Esophagus muscularis mucosa (tissue), 4 donors: Measurements from ENCODE around the gene ALCAM. TPM values are rescaled to one million over a fixed set of nuclear protein-coding genes. Genes with fewer than 3 reads are reported as not detected.

Experiments used
- DNase-seq: peaks from one replicate; pipeline ENCODE4 v3.0.0-alpha.2; 2017; ENCODE audit errors: extremely low spot score
- H3K27ac ChIP-seq, 4 donors: fragments of 200-600 bp; sonication (generic); replicated peaks in 1 of 4; 1 replicate in 3 of 4; 2 replicates in 1 of 4; pipeline ENCODE4 v1.5.1; 2016 to 2019; ENCODE audit warnings: mild to moderate bottlenecking in 1 of 4
- H3K27me3 ChIP-seq, 4 donors: fragments of 200-600 bp; sonication (generic); one replicate each; pipeline versions ENCODE4 v1.5.1 to v1.6.0; 2016 to 2019
- H3K36me3 ChIP-seq, 4 donors: fragments of 200-600 bp; sonication (generic); one replicate each; pipeline ENCODE4 v1.5.1; 2016 to 2019
- H3K4me1 ChIP-seq, 4 donors: fragments of 200-600 bp; sonication (generic); one replicate each; pipeline ENCODE4 v1.5.1; 2016 to 2019
- H3K4me3 ChIP-seq, 4 donors: fragments of 200-600 bp; sonication (generic); 1 replicate in 2 of 4; 2 replicates in 2 of 4; pipeline ENCODE4 v1.5.1; 2016 to 2019; ENCODE audit warnings: mild to moderate bottlenecking in 4 of 4, moderate library complexity in 1 of 4
- H3K9me3 ChIP-seq, 4 donors: fragments of 200-600 bp; sonication (generic); 1 replicate in 3 of 4; 2 replicates in 1 of 4; pipeline ENCODE4 v1.5.1; 2016 to 2019
- EP300 ChIP-seq: sonication (generic); formaldehyde crosslinking; IDR thresholded peaks from one replicate; pipeline ENCODE4 v1.6.1; 2017; ENCODE audit warnings: antibody characterized with exemption
- POLR2A ChIP-seq: fragments of 450-650 bp; IDR thresholded peaks from one replicate; pipeline ENCODE4 v1.6.1; 2017; ENCODE audit warnings: antibody characterized with exemption, moderate library complexity, mild to moderate bottlenecking, low read depth
- POLR2AphosphoS5 ChIP-seq, 2 donors: sonication (generic); formaldehyde crosslinking; IDR thresholded peaks; one replicate each; pipeline ENCODE4 v1.6.1; 2017; ENCODE audit warnings: antibody characterized with exemption in 2 of 2
- WGBS: methylation state at CpG from one replicate; pipeline ENCODE4 v1.1.5; 2018; 5-methylcytosine and 5-hydroxymethylcytosine counted together
- intact Hi-C: fragments of 100-400 bp; cut with DNase I; formaldehyde crosslinking; loops from one replicate; pipeline ENCODE4 v1.15.1; 2023
- total RNA-seq, 4 donors: library from RNA; depleted of rRNA; stranded (reverse); fragments of >200 nt; gene quantifications; one replicate each; pipeline versions ENCODE4 v1.1.0 to v1.2.1, GENCODE V29; 2016
- TF ChIP-seq, protein P1 (sequence below), 3 experiments: fragments of 200-600 bp in 2 of 3; fragments of 450-650 bp in 1 of 3; sonication (generic) in 2 of 3; IDR thresholded peaks; one replicate each; pipeline ENCODE4 v1.5.1; 2017 to 2019; ENCODE audit warnings: antibody characterized with exemption in 3 of 3, mild to moderate bottlenecking in 2 of 3, moderate library complexity in 1 of 3

Gene ALCAM
- total RNA-seq, 4 donors from 2014 or later: 19.0 to 26.2 (median 22.6) TPM

DNA sequence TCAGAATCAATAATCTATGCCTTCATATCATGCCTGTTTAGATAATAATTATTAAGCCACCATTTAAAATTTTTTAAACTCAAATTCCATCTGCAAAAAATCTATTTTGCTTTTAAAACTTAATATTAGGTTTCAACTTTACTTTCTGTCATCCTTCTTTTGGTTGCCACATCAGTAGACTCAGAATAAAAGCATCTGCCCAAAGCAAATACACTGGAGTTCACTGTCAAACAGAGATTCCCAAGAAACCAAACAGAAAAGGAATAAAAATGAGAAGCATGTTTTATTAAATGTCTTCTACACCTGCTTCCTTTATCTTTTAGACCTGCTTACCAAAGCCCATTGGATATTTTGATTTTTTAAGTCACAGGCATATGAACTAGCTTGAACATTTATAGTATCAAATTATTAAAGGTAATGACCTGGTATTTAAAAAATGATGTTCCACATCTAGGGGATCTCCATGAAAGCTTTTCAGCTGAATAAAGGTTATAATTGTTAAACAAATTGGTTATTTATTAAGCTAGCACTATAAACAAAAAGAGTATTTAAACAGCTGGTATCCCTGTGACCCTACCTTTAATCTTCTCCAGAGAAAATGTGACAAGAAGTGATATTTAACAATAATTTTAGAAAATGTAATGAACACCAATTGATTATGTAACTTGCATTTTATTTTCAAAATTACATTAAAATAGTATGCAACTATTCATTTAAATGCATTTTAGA lies 62.5 kb downstream of the ALCAM start:
- intact Hi-C loops: no loop called here
- Histone ChIP-seq H3K36me3 (no peaks in the 10 kb centered on the region), H3K9me3 (no peaks in the 10 kb centered on the region), H3K27me3 (no peaks in the 10 kb centered on the region), H3K4me3 (no peak overlapping the region), H3K27ac (no peak overlapping the region), H3K4me1 (no peaks in the 10 kb centered on the region)
- TF ChIP-seq EP300: no peak
- TF ChIP-seq POLR2A: no peak
- TF ChIP-seq, protein P1, sequence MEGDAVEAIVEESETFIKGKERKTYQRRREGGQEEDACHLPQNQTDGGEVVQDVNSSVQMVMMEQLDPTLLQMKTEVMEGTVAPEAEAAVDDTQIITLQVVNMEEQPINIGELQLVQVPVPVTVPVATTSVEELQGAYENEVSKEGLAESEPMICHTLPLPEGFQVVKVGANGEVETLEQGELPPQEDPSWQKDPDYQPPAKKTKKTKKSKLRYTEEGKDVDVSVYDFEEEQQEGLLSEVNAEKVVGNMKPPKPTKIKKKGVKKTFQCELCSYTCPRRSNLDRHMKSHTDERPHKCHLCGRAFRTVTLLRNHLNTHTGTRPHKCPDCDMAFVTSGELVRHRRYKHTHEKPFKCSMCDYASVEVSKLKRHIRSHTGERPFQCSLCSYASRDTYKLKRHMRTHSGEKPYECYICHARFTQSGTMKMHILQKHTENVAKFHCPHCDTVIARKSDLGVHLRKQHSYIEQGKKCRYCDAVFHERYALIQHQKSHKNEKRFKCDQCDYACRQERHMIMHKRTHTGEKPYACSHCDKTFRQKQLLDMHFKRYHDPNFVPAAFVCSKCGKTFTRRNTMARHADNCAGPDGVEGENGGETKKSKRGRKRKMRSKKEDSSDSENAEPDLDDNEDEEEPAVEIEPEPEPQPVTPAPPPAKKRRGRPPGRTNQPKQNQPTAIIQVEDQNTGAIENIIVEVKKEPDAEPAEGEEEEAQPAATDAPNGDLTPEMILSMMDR (IDR thresholded peaks at IDR 0.05): no peak
- TF ChIP-seq POLR2AphosphoS5 (IDR thresholded peaks at IDR 0.05): no peak
- no peak for DNase-seq

DNA sequence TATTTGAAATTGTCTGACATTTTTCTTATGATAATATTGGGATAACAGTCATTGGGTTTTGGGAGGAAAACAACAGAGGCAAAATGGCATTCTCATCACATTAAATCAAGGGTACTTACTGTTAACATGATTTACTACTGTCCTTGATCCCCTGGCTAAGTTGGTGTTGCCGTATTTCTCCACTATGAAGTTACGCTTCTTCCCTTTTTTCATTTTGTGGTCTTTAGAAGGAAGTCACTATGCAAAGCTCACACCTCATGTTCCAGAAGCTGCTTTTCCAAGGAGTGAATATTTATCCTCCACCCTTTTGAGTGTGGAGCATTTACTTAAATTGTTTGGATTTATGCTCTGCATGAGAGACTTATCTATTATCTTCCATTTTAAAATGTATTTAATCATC lies 63.7 kb downstream of the ALCAM start:
- H3K27me3 ChIP-seq: no peaks in the 10 kb centered on the region
- H3K4me1 ChIP-seq: no peaks in the 10 kb centered on the region
- intact Hi-C loops: no loop called here
- WGBS: 92% methylated on average over 2 of the region's 2 CpGs
- DNase-seq: no peak
- no peaks in the 10 kb centered on the region for H3K9me3 ChIP-seq
- H3K4me3 ChIP-seq: no peak overlapping the region
- TF ChIP-seq, protein P1 (IDR thresholded peaks at IDR 0.05): no peak
- TF ChIP-seq POLR2A (no peak), POLR2AphosphoS5 (IDR thresholded peaks at IDR 0.05) (no peak), EP300 (no peak)
- H3K27ac ChIP-seq: no peak overlapping the region
- H3K36me3 ChIP-seq: no peaks in the 10 kb centered on the region

DNA sequence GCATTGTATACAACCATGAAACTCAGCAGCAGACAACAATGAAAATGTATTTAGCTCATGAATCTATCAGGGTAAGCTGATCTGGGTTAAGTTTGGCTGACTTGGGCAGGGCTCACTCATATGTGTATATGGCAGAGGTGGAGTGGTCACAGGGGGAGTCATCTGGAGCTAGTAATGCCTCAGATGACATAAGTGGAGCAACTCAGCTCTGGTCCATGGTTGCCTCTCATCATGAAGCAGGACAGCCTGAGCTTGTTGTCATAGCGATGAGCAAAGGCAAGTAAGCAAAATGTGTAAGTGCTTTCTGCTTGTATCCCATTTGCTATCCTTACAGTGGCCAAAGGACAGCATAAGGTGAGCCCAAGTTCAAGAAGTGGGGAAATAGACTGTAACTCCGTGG lies 64.5 kb downstream of the ALCAM start:
- WGBS: 81% methylated on average over 2 of the region's 2 CpGs
- intact Hi-C loops: no loop called here

DNA sequence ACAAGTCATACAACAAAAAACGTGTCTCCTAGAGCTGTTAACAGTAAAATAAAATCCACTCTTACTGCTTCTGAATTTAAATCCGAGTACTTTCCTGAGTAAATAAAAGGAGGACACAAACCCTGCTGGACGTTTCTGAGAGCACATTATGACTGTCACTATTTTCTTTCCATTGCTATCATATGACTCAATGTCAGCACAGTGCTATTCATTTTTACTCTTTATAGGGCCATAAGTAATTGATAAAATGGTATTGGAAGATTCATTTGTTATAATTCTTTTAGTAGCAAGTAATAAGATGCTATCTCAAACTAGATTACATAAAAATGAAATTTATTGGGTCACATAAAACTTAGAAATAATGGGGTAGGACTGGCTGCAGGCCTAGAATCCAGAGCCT lies 68.6 kb downstream of the ALCAM start:
- Histone ChIP-seq H3K27ac (no peak overlapping the region), H3K27me3 (no peaks in the 10 kb centered on the region), H3K36me3 (no peaks in the 10 kb centered on the region), H3K4me1 (no peaks in the 10 kb centered on the region), H3K9me3 (no peaks in the 10 kb centered on the region), H3K4me3 (no peak overlapping the region)
- no peak for TF ChIP-seq POLR2A
- TF ChIP-seq EP300: no peak
- no peak for TF ChIP-seq POLR2AphosphoS5 (IDR thresholded peaks at IDR 0.05)
- TF ChIP-seq, protein P1 (IDR thresholded peaks at IDR 0.05): no peak
- DNase-seq: no peak
- WGBS: 73% methylated on average over 3 of the region's 3 CpGs
- intact Hi-C loops: no loop called here

More for the DNA sequence above, 64.5 kb downstream of the ALCAM start:
- no peak overlapping the region for H3K27ac ChIP-seq
- no peak for TF ChIP-seq POLR2A
- no peak for TF ChIP-seq EP300
- TF ChIP-seq POLR2AphosphoS5 (IDR thresholded peaks at IDR 0.05): no peak
- TF ChIP-seq, protein P1 (IDR thresholded peaks at IDR 0.05): no peak
- H3K36me3 ChIP-seq: no peaks in the 10 kb centered on the region
- no peaks in the 10 kb centered on the region for H3K9me3 ChIP-seq
- no peak overlapping the region for H3K4me3 ChIP-seq
- no peak for DNase-seq
- no peaks in the 10 kb centered on the region for H3K27me3 ChIP-seq
- no peaks in the 10 kb centered on the region for H3K4me1 ChIP-seq

DNA sequence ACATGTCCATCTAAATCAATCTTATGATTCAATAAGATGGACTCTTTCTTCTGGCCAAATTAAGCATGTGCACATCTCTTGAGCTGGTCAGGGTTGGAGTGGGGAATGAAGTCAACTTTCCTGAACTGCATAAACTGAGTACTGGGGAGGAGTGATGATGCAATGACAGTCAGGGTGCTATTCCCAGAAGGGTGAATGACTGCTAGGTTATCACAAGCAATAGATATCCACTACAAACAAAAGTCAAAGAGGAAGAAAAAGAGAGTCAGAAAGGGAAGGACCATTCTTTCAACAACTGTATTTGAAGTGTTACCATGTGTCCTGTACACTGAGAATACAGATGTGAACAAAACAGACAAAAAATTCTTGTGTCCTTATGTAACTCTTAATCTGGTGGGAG lies 70.0 kb downstream of the ALCAM start:
- Histone ChIP-seq H3K4me3 (no peak overlapping the region), H3K9me3 (no peaks in the 10 kb centered on the region), H3K27ac (no peak overlapping the region), H3K4me1 (no peaks in the 10 kb centered on the region), H3K27me3 (no peaks in the 10 kb centered on the region), H3K36me3 (no peaks in the 10 kb centered on the region)
- DNase-seq: no peak
- TF ChIP-seq, protein P1 (IDR thresholded peaks at IDR 0.05): no peak
- TF ChIP-seq POLR2A (no peak), EP300 (no peak), POLR2AphosphoS5 (IDR thresholded peaks at IDR 0.05) (no peak)
- intact Hi-C loops: no loop called here
